Loucy (cell line): Measurements from ENCODE around the gene MARCHF2.

Source experiments
- EZH2phosphoT487 ChIP-seq: fragments of 200-600 bp; IDR thresholded peaks from 2 replicates; pipeline ENCODE4 v1.6.1; 2018; ENCODE audit warnings: antibody characterized with exemption, mild to moderate bottlenecking, moderate library complexity, borderline replicate concordance
- TF ChIP-seq, protein P1 (sequence below): fragments of 200-600 bp; sonication (generic); conservative IDR thresholded peaks from 2 replicates; pipeline ENCODE4 v1.5.1; 2014; ENCODE audit warnings: mild to moderate bottlenecking, antibody characterized with exemption, low read length

DNA sequence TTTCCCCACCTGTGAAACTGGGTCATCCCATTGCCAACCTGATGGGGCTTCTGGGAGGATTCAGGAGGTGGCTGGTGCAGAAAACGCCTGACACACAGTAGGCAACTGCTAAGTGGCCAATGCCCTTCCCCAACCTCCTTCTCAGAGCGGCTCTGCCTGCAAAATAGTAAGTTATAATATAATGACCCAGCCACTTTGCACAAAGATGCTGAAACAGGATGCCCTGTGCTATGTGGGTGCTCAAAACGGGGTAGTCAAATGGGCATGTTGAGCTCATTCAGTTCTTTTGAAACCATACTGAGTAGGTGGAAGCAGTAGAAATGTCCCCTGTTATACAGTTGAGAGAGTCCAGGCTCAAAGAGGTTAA is 507 bp downstream of the MARCHF2 start:
- TF ChIP-seq, protein P1, sequence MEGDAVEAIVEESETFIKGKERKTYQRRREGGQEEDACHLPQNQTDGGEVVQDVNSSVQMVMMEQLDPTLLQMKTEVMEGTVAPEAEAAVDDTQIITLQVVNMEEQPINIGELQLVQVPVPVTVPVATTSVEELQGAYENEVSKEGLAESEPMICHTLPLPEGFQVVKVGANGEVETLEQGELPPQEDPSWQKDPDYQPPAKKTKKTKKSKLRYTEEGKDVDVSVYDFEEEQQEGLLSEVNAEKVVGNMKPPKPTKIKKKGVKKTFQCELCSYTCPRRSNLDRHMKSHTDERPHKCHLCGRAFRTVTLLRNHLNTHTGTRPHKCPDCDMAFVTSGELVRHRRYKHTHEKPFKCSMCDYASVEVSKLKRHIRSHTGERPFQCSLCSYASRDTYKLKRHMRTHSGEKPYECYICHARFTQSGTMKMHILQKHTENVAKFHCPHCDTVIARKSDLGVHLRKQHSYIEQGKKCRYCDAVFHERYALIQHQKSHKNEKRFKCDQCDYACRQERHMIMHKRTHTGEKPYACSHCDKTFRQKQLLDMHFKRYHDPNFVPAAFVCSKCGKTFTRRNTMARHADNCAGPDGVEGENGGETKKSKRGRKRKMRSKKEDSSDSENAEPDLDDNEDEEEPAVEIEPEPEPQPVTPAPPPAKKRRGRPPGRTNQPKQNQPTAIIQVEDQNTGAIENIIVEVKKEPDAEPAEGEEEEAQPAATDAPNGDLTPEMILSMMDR: no peak
- TF ChIP-seq EZH2phosphoT487: no peak
